SJCRH30 (cell line): ENCODE results near the gene ZC3H6. TPM values are rescaled to one million over a fixed set of nuclear protein-coding genes. Genes with fewer than 3 reads are reported as not detected.

Experiments
- DNase-seq, 2 experiments: peaks; one replicate each; pipeline ENCODE4 v3.0.0-alpha.2; 2015 to 2020
- H3K27ac ChIP-seq: fragments of 250-450 bp; sonication (Bioruptor Pico); 2 replicates; pipeline ENCODE4 v1.5.1; 2020; ENCODE audit warnings: mild to moderate bottlenecking, moderate library complexity
- H3K27me3 ChIP-seq: fragments of 250-450 bp; sonication (Bioruptor Pico); 2 replicates; pipeline ENCODE4 v1.5.1; 2020; ENCODE audit warnings: mild to moderate bottlenecking, moderate library complexity
- H3K36me3 ChIP-seq: fragments of 250-450 bp; sonication (Bioruptor Pico); 2 replicates; pipeline ENCODE4 v1.5.1; 2020; ENCODE audit warnings: mild to moderate bottlenecking, moderate library complexity
- H3K4me1 ChIP-seq: fragments of 250-450 bp; sonication (Bioruptor Pico); 2 replicates; pipeline ENCODE4 v1.5.1; 2020; ENCODE audit warnings: mild to moderate bottlenecking, moderate library complexity
- H3K4me3 ChIP-seq: fragments of 250-450 bp; sonication (Bioruptor Pico); 2 replicates; pipeline ENCODE4 v1.5.1; 2020; ENCODE audit warnings: mild to moderate bottlenecking, moderate library complexity
- H3K9me3 ChIP-seq: fragments of 250-450 bp; sonication (Bioruptor Pico); replicated peaks from 2 replicates; pipeline ENCODE4 v1.5.1; 2020; ENCODE audit warnings: mild to moderate bottlenecking, moderate library complexity
- total RNA-seq: library from RNA; depleted of rRNA; stranded (reverse); fragments of >200 nt; shearing (Covaris generic); gene quantifications from 2 replicates; pipeline ENCODE4 v1.2.3, GENCODE V29; 2014

The ZC3H6 gene
- total RNA-seq, 1 experiment from 2014 or later = 1.6 TPM

DNA sequence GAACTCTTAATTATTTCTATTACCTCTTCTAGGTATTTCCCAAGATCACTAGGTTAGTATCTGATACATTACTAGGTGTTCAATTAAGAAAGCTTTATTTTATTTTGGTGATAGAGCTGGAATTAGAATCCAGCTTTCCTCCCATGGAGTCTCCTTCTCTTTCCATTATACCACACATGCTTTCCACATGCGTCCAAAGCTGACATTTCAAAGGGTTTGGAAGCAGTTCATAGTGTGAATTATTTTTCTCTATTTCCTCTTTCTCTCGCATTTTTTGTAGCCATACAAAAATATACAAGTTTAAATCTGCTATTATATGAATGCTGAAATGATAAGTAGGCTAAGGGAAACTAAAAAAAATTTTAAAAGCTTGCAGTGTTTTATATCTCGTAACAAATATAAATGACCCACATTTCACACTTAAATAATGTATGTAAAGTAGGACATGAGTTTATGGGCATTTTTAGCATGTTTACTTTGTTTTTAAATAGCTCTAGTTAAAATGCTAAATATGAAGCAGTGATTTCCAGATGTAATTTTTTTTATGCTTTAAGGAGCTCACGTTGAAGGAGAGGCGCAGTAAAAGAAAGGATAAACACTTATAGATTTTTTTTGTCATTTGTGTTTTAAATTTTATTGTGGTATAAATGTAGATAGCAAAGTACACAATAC lies 20.1 kb downstream of the ZC3H6 start:
- H3K27me3 ChIP-seq = no peaks in the 10 kb centered on the region
- no peak overlapping the region for H3K4me3 ChIP-seq
- H3K27ac ChIP-seq = no peak overlapping the region
- no peak for DNase-seq
- no peaks in the 10 kb centered on the region for H3K4me1 ChIP-seq
- H3K9me3 ChIP-seq = no peaks in the 10 kb centered on the region
- H3K36me3 ChIP-seq = no peaks in the 10 kb centered on the region

- H3K4me3 ChIP-seq = no peak overlapping the region
Observed at GRCh38 chr2:112296407-112296806, 21.0 kb downstream of the ZC3H6 start.

DNA sequence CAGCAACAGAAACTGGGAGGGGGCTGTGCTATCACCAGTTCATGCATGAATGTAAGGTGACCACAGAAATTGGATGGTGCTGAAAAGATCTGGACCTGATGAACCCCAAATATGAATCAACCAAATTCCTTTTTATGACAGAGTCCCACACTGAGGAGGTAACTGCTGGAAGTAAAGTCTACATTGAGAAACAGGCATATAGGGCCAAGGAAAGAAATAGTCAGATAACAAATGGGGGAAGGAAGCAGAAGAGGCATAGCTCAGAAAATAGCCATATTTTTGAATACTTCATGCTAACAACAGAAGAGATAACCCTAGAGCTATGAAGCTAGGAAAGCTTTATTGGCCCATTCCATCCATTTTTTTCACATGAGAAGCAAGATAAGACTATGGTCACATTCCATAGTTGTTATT lies 25.8 kb downstream of the ZC3H6 start:
- Histone ChIP-seq H3K9me3 (no peaks in the 10 kb centered on the region), H3K27me3 (no peaks in the 10 kb centered on the region), H3K4me3 (no peak overlapping the region), H3K27ac (no peak overlapping the region), H3K4me1 (no peaks in the 10 kb centered on the region), H3K36me3 (no peaks in the 10 kb centered on the region)
- DNase-seq = no peak

More at GRCh38 chr2:112296407-112296806, 21.0 kb downstream of the ZC3H6 start:
- no peaks in the 10 kb centered on the region for H3K4me1 ChIP-seq
- H3K27ac ChIP-seq = no peak overlapping the region
- no peak for DNase-seq
- no peaks in the 10 kb centered on the region for H3K36me3 ChIP-seq
- H3K9me3 ChIP-seq = no peaks in the 10 kb centered on the region
- H3K27me3 ChIP-seq = no peaks in the 10 kb centered on the region

- Histone ChIP-seq H3K4me1 (no peaks in the 10 kb centered on the region), H3K27ac (no peak overlapping the region), H3K36me3 (no peaks in the 10 kb centered on the region), H3K4me3 (no peak overlapping the region), H3K9me3 (no peaks in the 10 kb centered on the region), H3K27me3 (no peaks in the 10 kb centered on the region)
- DNase-seq = no peak
Observed at GRCh38 chr2:112301973-112302372, 26.6 kb downstream of the ZC3H6 start.

DNA sequence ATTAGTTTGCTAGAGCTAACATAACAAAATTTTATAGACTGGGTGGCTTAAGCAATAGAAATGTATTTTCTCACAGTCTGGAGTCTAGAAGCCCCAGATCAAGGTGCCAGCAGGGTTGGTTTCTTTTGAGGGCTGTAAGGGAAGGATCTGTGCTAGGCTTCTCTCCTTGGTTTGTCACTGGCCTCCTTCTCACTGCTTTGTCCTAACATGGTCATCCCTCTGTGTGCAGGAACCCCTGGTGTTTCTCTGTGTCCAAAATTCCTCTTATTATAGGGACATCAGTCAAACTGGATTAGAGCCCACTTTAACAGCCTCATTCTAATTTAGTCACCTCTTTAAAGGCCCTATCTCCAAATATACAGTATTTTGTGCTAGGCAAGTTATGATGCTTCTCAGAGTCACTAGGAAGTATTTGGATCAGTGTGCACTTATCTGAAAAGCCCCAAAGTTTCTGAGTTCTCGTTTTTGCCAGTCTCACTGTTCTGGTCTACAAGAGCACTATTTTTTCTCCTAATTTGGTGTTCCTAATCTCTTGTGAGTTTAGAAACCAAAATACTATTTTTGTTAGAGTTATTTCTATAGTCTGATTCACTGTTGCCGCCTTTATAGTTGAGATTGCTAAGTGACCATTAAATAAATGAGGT lies 29.0 kb downstream of the ZC3H6 start:
- DNase-seq = no peak
- Histone ChIP-seq H3K4me3 (no peak overlapping the region), H3K27ac (no peak overlapping the region)

GRCh38 chr2:112305132-112305531 lies 29.7 kb downstream of the ZC3H6 start:
- DNase-seq = no peak
- H3K4me3 ChIP-seq = no peak overlapping the region
- H3K27ac ChIP-seq = no peak overlapping the region
- no peaks in the 10 kb centered on the region for H3K27me3 ChIP-seq
- no peaks in the 10 kb centered on the region for H3K4me1 ChIP-seq
- no peaks in the 10 kb centered on the region for H3K36me3 ChIP-seq
- H3K9me3 ChIP-seq = no peaks in the 10 kb centered on the region

More for the DNA sequence above, 29.0 kb downstream of the ZC3H6 start:
- Histone ChIP-seq H3K4me1 (no peaks in the 10 kb centered on the region), H3K36me3 (no peaks in the 10 kb centered on the region), H3K27me3 (no peaks in the 10 kb centered on the region), H3K9me3 (no peaks in the 10 kb centered on the region)

DNA sequence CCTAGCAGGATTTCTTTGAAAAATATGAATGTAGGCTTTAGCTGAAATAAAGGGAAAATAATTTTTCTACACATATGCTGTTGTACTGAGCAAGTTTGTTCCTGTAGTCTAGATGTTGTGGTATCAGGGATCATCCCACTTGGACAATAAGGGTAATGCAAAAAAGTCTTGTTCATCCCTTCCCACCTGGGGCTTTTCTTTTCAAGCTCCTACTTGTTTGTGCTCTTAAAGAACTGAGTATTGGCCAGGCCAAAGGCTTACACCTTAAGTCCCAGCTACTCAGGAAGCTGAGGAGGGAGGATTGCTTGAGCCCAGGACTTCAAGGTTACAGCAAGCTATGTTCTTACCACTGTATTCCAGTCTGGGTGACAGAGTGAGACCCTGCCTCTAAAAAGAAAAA lies 35.5 kb downstream of the ZC3H6 start:
- Histone ChIP-seq H3K36me3 (no peaks in the 10 kb centered on the region), H3K27me3 (no peaks in the 10 kb centered on the region), H3K4me1 (no peaks in the 10 kb centered on the region; the same call in 1 of the 2 replicates), H3K9me3 (no peaks in the 10 kb centered on the region), H3K27ac (no peak overlapping the region), H3K4me3 (no peak overlapping the region)
- DNase-seq = no peak

- Histone ChIP-seq H3K9me3 (no peaks in the 10 kb centered on the region), H3K27me3 (no peaks in the 10 kb centered on the region), H3K4me1 (no peaks in the 10 kb centered on the region; the same call in 1 of the 2 replicates), H3K27ac (no peak overlapping the region), H3K4me3 (no peak overlapping the region), H3K36me3 (no peaks in the 10 kb centered on the region)
- no peak for DNase-seq
Observed at GRCh38 chr2:112311932-112312331, 36.5 kb downstream of the ZC3H6 start.

- no peaks in the 10 kb centered on the region for H3K9me3 ChIP-seq
- H3K36me3 ChIP-seq = no peaks in the 10 kb centered on the region
- no peak overlapping the region for H3K27ac ChIP-seq
- DNase-seq = peak in 1 of 2 experiments; percentile 6
- no peaks in the 10 kb centered on the region for H3K27me3 ChIP-seq
- no peak overlapping the region for H3K4me3 ChIP-seq
- no peaks in the 10 kb centered on the region; the same call in 1 of the 2 replicates for H3K4me1 ChIP-seq
Observed at GRCh38 chr2:112312821-112313220, 37.4 kb downstream of the ZC3H6 start.

DNA sequence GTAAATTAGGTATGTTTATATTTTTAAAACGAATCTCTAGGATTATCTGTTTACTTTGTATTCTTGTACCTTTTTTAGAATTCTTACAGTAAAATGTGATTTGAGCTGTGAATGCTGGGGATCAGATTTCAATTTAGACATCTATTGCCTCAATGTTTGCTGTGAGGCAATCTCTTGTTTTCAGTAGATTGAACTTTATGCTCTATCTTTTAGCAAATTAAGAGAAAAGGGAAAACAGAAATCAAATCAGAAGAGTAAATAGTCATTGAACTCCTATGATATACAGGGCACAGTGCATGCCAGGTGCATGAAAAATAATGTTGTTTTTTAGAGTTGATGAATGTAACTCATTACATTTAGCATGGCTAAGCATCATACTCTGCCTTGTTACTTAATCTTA lies 39.5 kb downstream of the ZC3H6 start:
- no peak overlapping the region for H3K4me3 ChIP-seq
- no peaks in the 10 kb centered on the region for H3K9me3 ChIP-seq
- no peak for DNase-seq
- no peak overlapping the region for H3K27ac ChIP-seq
- no peaks in the 10 kb centered on the region for H3K27me3 ChIP-seq
- H3K36me3 ChIP-seq = no peaks in the 10 kb centered on the region
- H3K4me1 ChIP-seq = no peaks in the 10 kb centered on the region; the same call in 1 of the 2 replicates

DNA sequence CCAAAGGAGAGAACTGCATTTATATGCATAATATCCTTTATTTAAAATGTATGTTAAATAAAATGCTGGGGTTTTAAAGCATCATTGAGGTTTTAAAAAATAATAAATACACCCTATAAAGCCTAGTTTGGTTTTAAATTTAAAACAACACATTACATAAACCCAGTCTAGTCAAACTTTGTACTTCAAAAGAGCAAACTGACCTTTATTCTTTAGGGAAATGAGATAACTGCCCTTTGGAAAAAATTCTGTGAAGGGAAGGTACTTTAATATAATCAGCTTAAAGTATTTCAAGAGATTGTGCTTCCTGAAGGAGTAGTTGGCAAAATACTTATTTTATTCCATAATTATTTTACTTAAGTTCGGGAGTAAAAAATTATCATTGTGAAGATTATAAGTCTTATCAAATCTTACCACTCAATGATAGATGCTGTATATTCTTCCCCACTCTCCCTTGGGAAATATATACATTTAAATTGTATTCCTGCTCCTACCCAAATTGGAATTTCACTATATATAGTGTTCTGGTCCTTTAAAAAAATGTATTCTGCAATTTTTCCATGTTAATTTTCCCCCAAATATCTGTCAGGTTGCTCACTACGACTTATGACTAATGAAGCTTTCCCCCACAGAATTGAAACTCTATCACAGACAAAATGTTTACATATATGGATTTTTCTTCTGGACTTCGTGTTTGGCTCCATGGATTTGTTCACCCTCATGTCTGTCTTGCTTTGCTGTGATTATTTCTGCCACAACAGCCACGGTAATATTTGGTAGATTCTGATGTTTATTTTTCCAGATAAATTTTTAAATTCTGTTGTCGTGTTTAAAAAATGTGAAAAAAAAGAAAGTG lies 42.1 kb downstream of the ZC3H6 start:
- H3K36me3 ChIP-seq = no peaks in the 10 kb centered on the region
- no peak overlapping the region for H3K27ac ChIP-seq
- H3K9me3 ChIP-seq = no peaks in the 10 kb centered on the region
- H3K27me3 ChIP-seq = no peaks in the 10 kb centered on the region
- no peak for DNase-seq
- H3K4me1 ChIP-seq = no peaks in the 10 kb centered on the region; the same call in 1 of the 2 replicates
- no peak overlapping the region for H3K4me3 ChIP-seq

GRCh38 chr2:112318515-112318914 lies 43.1 kb downstream of the ZC3H6 start:
- Histone ChIP-seq H3K27ac (no peak overlapping the region), H3K27me3 (no peaks in the 10 kb centered on the region), H3K36me3 (no peaks in the 10 kb centered on the region), H3K4me3 (no peak overlapping the region), H3K4me1 (no peaks in the 10 kb centered on the region), H3K9me3 (no peaks in the 10 kb centered on the region)
- no peak for DNase-seq

DNA sequence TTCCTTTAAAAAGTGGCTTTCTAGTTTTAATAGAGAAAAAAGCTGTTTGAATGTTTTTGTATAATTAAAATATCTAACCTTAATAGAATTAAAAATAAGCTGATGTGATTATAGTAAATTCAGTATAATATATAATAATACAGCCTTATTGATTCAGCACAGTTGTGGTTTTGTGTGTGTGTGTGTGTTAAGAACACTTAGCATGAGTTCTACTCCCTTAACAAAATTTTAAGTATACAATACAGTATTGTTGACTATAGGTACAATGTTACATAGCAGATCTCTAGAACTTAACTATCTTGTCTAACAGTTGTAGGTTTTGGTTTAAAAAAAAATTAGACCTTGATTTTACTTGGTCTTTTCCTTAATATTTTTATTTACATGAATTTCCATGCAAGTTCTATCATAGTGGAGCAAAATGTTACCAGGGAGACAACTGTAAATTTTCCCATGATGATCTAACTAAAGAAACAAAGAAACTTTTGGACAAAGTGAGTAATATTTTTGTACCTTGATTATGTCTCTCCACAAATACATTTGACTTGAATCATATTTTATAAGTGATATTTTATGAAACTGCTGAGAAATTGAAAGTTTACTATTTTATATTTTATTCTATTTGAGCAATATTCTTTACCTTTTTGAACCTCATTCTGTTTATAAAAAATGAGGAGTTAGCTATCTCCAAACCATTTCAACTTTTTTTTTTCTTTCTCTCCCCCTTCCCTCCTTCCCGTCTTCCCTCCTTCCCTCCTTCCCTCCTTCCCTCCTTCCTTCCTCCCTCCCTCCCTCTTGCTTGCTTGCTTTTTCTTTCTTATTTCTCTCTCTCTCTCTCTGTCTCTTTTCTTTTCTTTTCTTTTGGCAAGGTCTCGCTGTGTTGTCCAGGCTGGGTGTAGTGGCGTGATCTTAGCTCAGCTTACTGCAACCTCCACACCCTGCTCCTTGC lies 46.3 kb downstream of the ZC3H6 start:
- Histone ChIP-seq H3K36me3 (no peaks in the 10 kb centered on the region), H3K27ac (no peak overlapping the region), H3K27me3 (no peaks in the 10 kb centered on the region), H3K4me1 (no peaks in the 10 kb centered on the region), H3K9me3 (no peaks in the 10 kb centered on the region), H3K4me3 (no peak overlapping the region)
- DNase-seq = no peak

GRCh38 chr2:112322919-112323318 lies 47.5 kb downstream of the ZC3H6 start:
- no peak for DNase-seq

More at GRCh38 chr2:112322919-112323318, 47.5 kb downstream of the ZC3H6 start:
- Histone ChIP-seq H3K4me1 (no peaks in the 10 kb centered on the region), H3K4me3 (no peak overlapping the region), H3K36me3 (no peaks in the 10 kb centered on the region), H3K27me3 (no peaks in the 10 kb centered on the region), H3K9me3 (no peaks in the 10 kb centered on the region), H3K27ac (no peak overlapping the region)
